ENCODE results near the gene FOXO6. TPM values are rescaled to one million over a fixed set of nuclear protein-coding genes. Genes with fewer than 3 reads are reported as not detected.
A peak's percentile ranks its signal among the peaks of the same experiment; 100 is the strongest.

FOXO6 gene
- total and polyA plus RNA-seq, 5 donors, result 1.1 to 7.0 (median 4.2) TPM

GRCh38 chr1:41414296-41414695 is 53.1 kb downstream of the FOXO6 start:
- Histone ChIP-seq H3K4me1 (ENCODE audit: control insufficient read depth, insufficient read depth, low read length) (no peaks in the 10 kb centered on the region), H3K27me3 (ENCODE audit: control insufficient read depth, insufficient read depth) (no peaks in the 10 kb centered on the region), H3K9me3 (ENCODE audit: control insufficient read depth, low read length) (no peaks in the 10 kb centered on the region), H3K27ac (ENCODE audit: low read length) (no peak overlapping the region), H3K4me3 (ENCODE audit: low read length) (no peak overlapping the region)
- no peak for DNase-seq
- 83% methylated on average over 3 of the region's 3 CpGs for WGBS
- ATAC-seq, result no peak
- intact Hi-C loops (cut with DNase I), result loop anchor here in 1 of 4 donors (10.0 kb wide), 1 partner anchor 89 kb away; no protein-coding TSS in a partner anchor

DNA sequence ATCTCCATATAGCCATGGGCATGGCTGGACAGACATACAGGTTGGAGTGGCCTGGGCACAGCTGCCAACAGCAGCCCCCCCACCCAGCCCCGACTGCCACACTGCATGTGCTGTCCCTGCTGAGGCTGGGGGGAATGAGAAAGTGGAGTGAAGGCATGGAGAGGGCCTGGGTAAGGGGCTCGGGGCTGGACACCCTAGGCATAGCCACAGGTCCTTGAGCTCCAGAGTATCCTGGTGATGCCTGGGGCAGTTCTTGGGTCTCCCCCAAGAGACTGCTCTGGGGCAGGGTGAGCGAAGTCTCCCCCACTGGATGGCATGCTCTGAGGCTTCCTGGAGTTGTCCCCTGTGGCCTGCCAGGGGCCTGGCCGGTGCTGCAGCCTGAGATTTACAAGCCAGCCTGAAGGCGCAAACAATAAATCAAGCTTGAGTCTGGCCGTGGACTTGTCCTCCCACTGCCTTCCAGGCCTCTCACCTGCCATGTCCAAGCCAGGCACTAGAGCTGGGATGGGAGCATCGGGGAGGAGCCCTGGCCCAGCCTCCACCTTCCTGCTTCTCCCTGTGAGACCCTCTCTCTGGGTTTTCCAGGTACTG is 53.6 kb downstream of the FOXO6 start:
- DNase-seq (peak in 1 of 3 donors; percentile 2), ATAC-seq (no peak)
- intact Hi-C loops (cut with DNase I), result loop anchor here (5.0 to 10.0 kb wide), 4 partner anchors 90 to 148 kb away; no protein-coding TSS in a partner anchor
- no peaks in the 10 kb centered on the region for H3K27me3 ChIP-seq (ENCODE audit: control insufficient read depth, insufficient read depth)
- H3K27ac ChIP-seq (ENCODE audit: low read length), result no peak overlapping the region
- 83% methylated on average over 7 of the region's 7 CpGs for WGBS
- no peak overlapping the region for H3K4me3 ChIP-seq (ENCODE audit: low read length)
- no peaks in the 10 kb centered on the region for H3K4me1 ChIP-seq (ENCODE audit: control insufficient read depth, insufficient read depth, low read length)
- no peaks in the 10 kb centered on the region for H3K9me3 ChIP-seq (ENCODE audit: control insufficient read depth, low read length)

GRCh38 chr1:41416081-41416480 is 54.8 kb downstream of the FOXO6 start:
- no peak overlapping the region for H3K4me3 ChIP-seq (ENCODE audit: low read length)
- DNase-seq, result peak in 1 of 3 donors; percentile 49
- no peaks in the 10 kb centered on the region for H3K4me1 ChIP-seq (ENCODE audit: control insufficient read depth, insufficient read depth, low read length)
- intact Hi-C loops (cut with DNase I), result loop anchor here (5.0 to 10.0 kb wide), 4 partner anchors 91 to 149 kb away; no protein-coding TSS in a partner anchor
- no peak overlapping the region for H3K27ac ChIP-seq (ENCODE audit: low read length)
- no peaks in the 10 kb centered on the region for H3K9me3 ChIP-seq (ENCODE audit: control insufficient read depth, low read length)
- 91% methylated on average over 5 of the region's 5 CpGs for WGBS
- ATAC-seq, result no peak
- H3K27me3 ChIP-seq (ENCODE audit: control insufficient read depth, insufficient read depth), result no peaks in the 10 kb centered on the region

GRCh38 chr1:41416552-41417334 is 55.5 kb downstream of the FOXO6 start:
- Histone ChIP-seq H3K4me3 (ENCODE audit: low read length) (no peak overlapping the region), H3K27me3 (ENCODE audit: control insufficient read depth, insufficient read depth) (no peaks in the 10 kb centered on the region), H3K9me3 (ENCODE audit: control insufficient read depth, low read length) (no peaks in the 10 kb centered on the region), H3K4me1 (ENCODE audit: control insufficient read depth, insufficient read depth, low read length) (no peaks in the 10 kb centered on the region), H3K27ac (ENCODE audit: low read length) (no peak overlapping the region)
- DNase-seq (peak; percentile 60 to 87 (median 81)), ATAC-seq (peak; percentile 57 to 72)
- intact Hi-C loops (cut with DNase I), result loop anchor here (5.0 to 10.0 kb wide), 4 partner anchors 92 to 149 kb away; no protein-coding TSS in a partner anchor
- 47% methylated on average over 18 of the region's 18 CpGs for WGBS

DNA sequence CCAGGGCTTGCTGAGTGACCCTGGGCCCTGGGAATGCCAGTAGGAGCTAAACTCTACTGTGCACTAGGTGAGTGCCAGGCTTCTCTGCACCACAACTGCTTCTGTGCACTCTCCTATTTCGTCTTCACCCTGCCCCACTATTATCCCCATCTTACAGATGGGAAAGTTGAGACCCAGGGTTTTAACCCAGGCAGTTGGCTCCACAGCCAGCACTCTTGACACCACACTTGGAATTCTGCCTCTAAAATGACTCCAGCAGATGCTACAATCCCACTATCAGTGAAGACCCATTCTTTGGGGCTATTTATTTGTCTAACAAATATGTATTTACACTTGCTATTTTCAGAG is 56.1 kb downstream of the FOXO6 start:
- Histone ChIP-seq H3K4me3 (ENCODE audit: low read length) (no peak overlapping the region), H3K9me3 (ENCODE audit: control insufficient read depth, low read length) (no peaks in the 10 kb centered on the region), H3K27me3 (ENCODE audit: control insufficient read depth, insufficient read depth) (no peaks in the 10 kb centered on the region), H3K27ac (ENCODE audit: low read length) (no peak overlapping the region), H3K4me1 (ENCODE audit: control insufficient read depth, insufficient read depth, low read length) (no peaks in the 10 kb centered on the region)
- intact Hi-C loops (cut with DNase I), result loop anchor here (5.0 to 10.0 kb wide), 4 partner anchors 93 to 150 kb away; no protein-coding TSS in a partner anchor
- no peak for DNase-seq
- ATAC-seq, result no peak
- WGBS, result 36% methylated on average over 1 of the region's 1 CpG

- Histone ChIP-seq H3K4me1 (ENCODE audit: control insufficient read depth, insufficient read depth, low read length) (no peaks in the 10 kb centered on the region), H3K9me3 (ENCODE audit: control insufficient read depth, low read length) (no peaks in the 10 kb centered on the region), H3K27ac (ENCODE audit: low read length) (no peak overlapping the region), H3K4me3 (ENCODE audit: low read length) (no peak overlapping the region), H3K27me3 (ENCODE audit: control insufficient read depth, insufficient read depth) (no peaks in the 10 kb centered on the region)
- WGBS, result 58% methylated on average over 6 of the region's 6 CpGs
- DNase-seq (peak in 2 of 3 donors; percentile 53 to 54), ATAC-seq (peak in 1 of 2 donors; percentile 7)
- intact Hi-C loops (cut with DNase I), result loop anchor here (2.0 to 10.0 kb wide), 5 partner anchors 93 to 150 kb away; no protein-coding TSS in a partner anchor
Measured at GRCh38 chr1:41417746-41418145, 56.5 kb downstream of the FOXO6 start.

GRCh38 chr1:41418857-41419583 is 57.8 kb downstream of the FOXO6 start:
- Histone ChIP-seq H3K9me3 (ENCODE audit: control insufficient read depth, low read length) (no peaks in the 10 kb centered on the region), H3K27ac (ENCODE audit: low read length) (no peak overlapping the region), H3K27me3 (ENCODE audit: control insufficient read depth, insufficient read depth) (no peaks in the 10 kb centered on the region), H3K4me3 (ENCODE audit: low read length) (no peak overlapping the region), H3K4me1 (ENCODE audit: control insufficient read depth, insufficient read depth, low read length) (no peaks in the 10 kb centered on the region)
- 54% methylated on average over 16 of the region's 16 CpGs for WGBS
- intact Hi-C loops (cut with DNase I), result loop anchor here (2.0 to 10.0 kb wide), 5 partner anchors 94 to 152 kb away; no protein-coding TSS in a partner anchor
- DNase-seq (peak; percentile 92 to 96 (median 93)), ATAC-seq (peak; percentile 81 to 83)

DNA sequence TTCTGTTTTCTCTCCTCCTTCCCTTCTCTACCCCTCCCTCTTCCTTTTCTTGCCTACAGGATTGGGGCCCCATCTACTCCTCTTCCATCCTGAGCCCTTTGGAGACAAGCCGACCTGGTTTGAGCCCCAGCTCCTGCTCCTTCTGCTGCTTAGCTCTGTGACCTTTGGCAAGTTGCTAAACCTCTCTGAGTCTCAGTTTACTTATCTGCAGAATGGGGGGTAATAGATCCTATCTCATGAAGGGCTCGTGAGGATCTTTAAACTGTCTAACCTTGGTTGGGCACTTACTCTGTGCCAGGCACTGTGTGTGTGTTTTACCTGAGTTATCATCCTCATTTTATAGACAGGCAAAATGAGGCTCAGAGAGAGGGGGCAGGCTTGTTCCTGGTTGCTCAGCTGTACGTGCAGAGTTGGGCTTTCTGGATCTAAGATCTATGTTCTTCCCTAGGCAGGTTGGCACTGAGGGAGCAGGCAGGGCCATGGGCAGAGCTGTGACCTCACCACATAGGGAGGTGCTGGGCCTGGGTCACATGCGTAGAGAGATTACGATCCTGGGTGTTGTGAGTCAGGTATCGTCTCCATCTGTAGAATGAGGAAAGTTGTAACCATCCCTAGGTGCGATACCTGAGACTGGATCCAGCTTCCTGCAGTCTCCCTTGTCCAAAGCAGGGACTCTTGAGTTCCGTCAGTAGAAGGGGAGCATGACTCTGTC is 58.5 kb downstream of the FOXO6 start:
- no peak overlapping the region for H3K4me3 ChIP-seq (ENCODE audit: low read length)
- H3K27me3 ChIP-seq (ENCODE audit: control insufficient read depth, insufficient read depth), result no peaks in the 10 kb centered on the region
- no peaks in the 10 kb centered on the region for H3K9me3 ChIP-seq (ENCODE audit: control insufficient read depth, low read length)
- ATAC-seq (no peak), DNase-seq (peak in 1 of 3 donors; percentile 16)
- H3K4me1 ChIP-seq (ENCODE audit: control insufficient read depth, insufficient read depth, low read length), result no peaks in the 10 kb centered on the region
- WGBS, result 91% methylated on average over 8 of the region's 8 CpGs
- intact Hi-C loops (cut with DNase I), result loop anchor here (2.0 to 10.0 kb wide), 5 partner anchors 95 to 152 kb away; no protein-coding TSS in a partner anchor
- no peak overlapping the region for H3K27ac ChIP-seq (ENCODE audit: low read length)

- DNase-seq (peak in 1 of 3 donors; percentile 13), ATAC-seq (no peak)
- Histone ChIP-seq H3K27ac (ENCODE audit: low read length) (no peak overlapping the region), H3K4me1 (ENCODE audit: control insufficient read depth, insufficient read depth, low read length) (no peaks in the 10 kb centered on the region), H3K27me3 (ENCODE audit: control insufficient read depth, insufficient read depth) (no peaks in the 10 kb centered on the region), H3K9me3 (ENCODE audit: control insufficient read depth, low read length) (no peaks in the 10 kb centered on the region), H3K4me3 (ENCODE audit: low read length) (no peak overlapping the region)
- intact Hi-C loops (cut with DNase I), result loop anchor here in 1 of 4 donors (5.0 kb wide), 1 partner anchor 138 kb away; no protein-coding TSS in a partner anchor
- 88% methylated on average over 4 of the region's 4 CpGs for WGBS
Measured at GRCh38 chr1:41420351-41420750, 59.1 kb downstream of the FOXO6 start.

DNA sequence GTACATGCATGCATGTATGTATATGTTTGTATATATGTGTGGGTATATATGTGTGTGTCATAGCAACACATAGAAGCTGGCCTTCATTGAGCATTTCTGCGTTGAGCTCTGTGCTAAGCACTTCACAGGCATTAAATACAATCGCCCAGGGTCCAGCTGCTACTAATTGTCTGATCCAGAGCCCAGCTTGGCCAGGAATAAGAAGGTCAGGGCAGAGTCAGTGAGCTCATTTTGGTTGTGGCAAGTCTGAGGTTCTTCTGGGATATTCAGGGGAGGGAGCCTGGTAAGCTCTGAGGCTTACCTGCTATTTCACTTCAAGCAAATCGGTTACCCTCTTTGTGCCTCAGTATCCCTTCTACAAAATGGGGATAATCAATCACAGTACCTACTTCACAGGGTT is 59.6 kb downstream of the FOXO6 start:
- intact Hi-C loops (cut with DNase I), result loop anchor here in 1 of 4 donors (5.0 kb wide), 1 partner anchor 139 kb away; no protein-coding TSS in a partner anchor
- Histone ChIP-seq H3K4me1 (ENCODE audit: control insufficient read depth, insufficient read depth, low read length) (no peaks in the 10 kb centered on the region), H3K27me3 (ENCODE audit: control insufficient read depth, insufficient read depth) (no peaks in the 10 kb centered on the region), H3K9me3 (ENCODE audit: control insufficient read depth, low read length) (no peaks in the 10 kb centered on the region), H3K27ac (ENCODE audit: low read length) (no peak overlapping the region), H3K4me3 (ENCODE audit: low read length) (no peak overlapping the region)
- WGBS, result 66% methylated on average over 3 of the region's 3 CpGs
- no peak for ATAC-seq
- peak in 1 of 3 donors; percentile 14 for DNase-seq
